Nephron progenitor cell (in vitro differentiated cells): ENCODE data around the gene DEGS1.

Experiments
- DNase-seq: peaks from one replicate; pipeline ENCODE4 v3.0.0; 2021
- H3K27ac Mint-ChIP-seq: 2 replicates; pipeline ENCODE4 v1.8.0; 2021; ENCODE audit warnings: mild to moderate bottlenecking, moderate library complexity, mixed read lengths
- H3K27me3 Mint-ChIP-seq: 2 replicates; pipeline ENCODE4 v1.8.0; 2021; ENCODE audit warnings: mild to moderate bottlenecking, low read depth, mixed read lengths; ENCODE audit not compliant: poor library complexity
- H3K36me3 Mint-ChIP-seq: 2 replicates; pipeline ENCODE4 v1.8.0; 2021; ENCODE audit warnings: low read depth, mixed read lengths
- H3K4me1 Mint-ChIP-seq: 2 replicates; pipeline ENCODE4 v1.8.0; 2021; ENCODE audit warnings: mixed read lengths
- H3K4me3 Mint-ChIP-seq: 2 replicates; pipeline ENCODE4 v1.8.0; 2021; ENCODE audit warnings: mild to moderate bottlenecking, moderate library complexity, mixed read lengths
- H3K9me3 Mint-ChIP-seq: 2 replicates; pipeline ENCODE4 v1.8.0; 2021; ENCODE audit warnings: mild to moderate bottlenecking, moderate library complexity, mixed read lengths
- CTCF ChIP-seq: fragments of 200-600 bp; sonication (generic); IDR thresholded peaks from 2 replicates; pipeline ENCODE4 v1.5.0; 2021; ENCODE audit warnings: antibody characterized with exemption

The DEGS1 gene

GRCh38 chr1:224219612-224220059, 36.6 kb downstream of the DEGS1 start:
- TF ChIP-seq CTCF: no peak
- DNase-seq: no peak
- no peak overlapping the region for H3K4me3 Mint-ChIP-seq

GRCh38 chr1:224223819-224224714, 41.0 kb downstream of the DEGS1 start:
- H3K9me3 Mint-ChIP-seq: no peaks in the 10 kb centered on the region
- H3K36me3 Mint-ChIP-seq: peaks cover 14% of the 10 kb centered on the region
- DNase-seq: no peak
- no peak for TF ChIP-seq CTCF
- no peaks in the 10 kb centered on the region for H3K27me3 Mint-ChIP-seq
- H3K4me3 Mint-ChIP-seq: no peak overlapping the region
- peaks cover 31% of the 10 kb centered on the region for H3K4me1 Mint-ChIP-seq
- H3K27ac Mint-ChIP-seq: peak overlapping the region; percentile 86

More at GRCh38 chr1:224219612-224220059, 36.6 kb downstream of the DEGS1 start:
- peak overlapping the region; percentile 53 for H3K27ac Mint-ChIP-seq
- peaks cover 45% of the 10 kb centered on the region for H3K4me1 Mint-ChIP-seq
- H3K9me3 Mint-ChIP-seq: no peaks in the 10 kb centered on the region
- no peaks in the 10 kb centered on the region for H3K36me3 Mint-ChIP-seq
- no peaks in the 10 kb centered on the region for H3K27me3 Mint-ChIP-seq

- DNase-seq: no peak
- Mint-ChIP-seq H3K4me1 (peaks cover 22% of the 10 kb centered on the region), H3K27me3 (no peaks in the 10 kb centered on the region), H3K9me3 (no peaks in the 10 kb centered on the region), H3K27ac (peak overlapping the region; percentile 77), H3K4me3 (no peak overlapping the region), H3K36me3 (peaks cover 38% of the 10 kb centered on the region)
- no peak for TF ChIP-seq CTCF
Observed at GRCh38 chr1:224226849-224227502, 43.9 kb downstream of the DEGS1 start.

- no peaks in the 10 kb centered on the region for H3K9me3 Mint-ChIP-seq
- DNase-seq: no peak
- H3K4me3 Mint-ChIP-seq: no peak overlapping the region
- no peak for TF ChIP-seq CTCF
- H3K27ac Mint-ChIP-seq: no peak overlapping the region
- no peaks in the 10 kb centered on the region for H3K4me1 Mint-ChIP-seq
- no peaks in the 10 kb centered on the region for H3K27me3 Mint-ChIP-seq
- peaks cover 52% of the 10 kb centered on the region for H3K36me3 Mint-ChIP-seq
Observed at GRCh38 chr1:224234017-224234416, 51.0 kb downstream of the DEGS1 start.

- no peaks in the 10 kb centered on the region for H3K27me3 Mint-ChIP-seq
- no peak for TF ChIP-seq CTCF
- H3K4me1 Mint-ChIP-seq: peaks cover 4% of the 10 kb centered on the region
- no peaks in the 10 kb centered on the region for H3K9me3 Mint-ChIP-seq
- peak overlapping the region; percentile 76 for H3K27ac Mint-ChIP-seq
- DNase-seq: no peak
- no peak overlapping the region for H3K4me3 Mint-ChIP-seq
- H3K36me3 Mint-ChIP-seq: peaks cover 41% of the 10 kb centered on the region
Observed at GRCh38 chr1:224235813-224236493, 52.9 kb downstream of the DEGS1 start.
